Measurements from ENCODE around the gene CYP3A7. TPM values are rescaled to one million over a fixed set of nuclear protein-coding genes. Genes with fewer than 3 reads are reported as not detected.
"Not testable (repeated sequence)": the region's sequence is repeated elsewhere in the genome, so short reads cannot be mapped to it uniquely, and the experiment has no call there.

CYP3A7 gene
- total RNA-seq, 1 experiment from 2014 or later, result not detected

DNA sequence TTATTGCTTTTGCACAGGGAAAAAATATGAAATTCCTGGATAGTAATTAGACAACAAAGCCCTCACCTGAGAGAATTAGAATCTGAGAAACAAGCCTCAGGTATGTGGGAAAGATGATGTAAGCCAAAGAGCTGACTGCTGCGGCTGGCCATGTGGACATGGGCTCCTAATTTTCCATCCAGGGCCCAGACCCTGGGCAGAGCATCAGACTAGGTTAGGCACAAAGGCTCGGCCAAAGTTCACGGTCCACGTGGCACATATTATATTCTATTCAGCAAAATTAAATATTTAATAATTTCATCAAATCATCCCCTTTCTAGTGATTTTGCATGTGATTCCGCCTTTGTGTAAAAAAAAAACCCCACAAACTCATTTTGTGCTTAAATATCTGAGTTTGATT lies 43.9 kb upstream of the CYP3A7 start:
- no peaks in the 10 kb centered on the region for H3K23me2 ChIP-seq (ENCODE audit: insufficient read length, low read depth, low read length, poor library complexity, severe bottlenecking)
- Mint-ChIP-seq H3K27ac (no peak overlapping the region; a peak in 1 of 7 replicates), H3K4me1 (peaks cover 0 to 5% of the 10 kb centered on the region in 2 experiments; a peak in 2 of 4 replicates), H3K4me3 (no peak overlapping the region), H3K27me3 (ENCODE audit: low read depth) (peaks cover 13% of the 10 kb centered on the region), H3K36me3 (ENCODE audit: insufficient read depth in 1 of 3, low read depth in 3 of 3) (no peaks in the 10 kb centered on the region), H3K9me3 (peaks cover 0 to 4% of the 10 kb centered on the region in 2 experiments; a peak in 2 of 5 replicates)
- no peaks in the 10 kb centered on the region for H4K20me1 ChIP-seq (ENCODE audit: control insufficient read depth, insufficient read depth, insufficient read length)
- H2BK120ac ChIP-seq (ENCODE audit: low read depth, low read length, poor library complexity, severe bottlenecking), result no peak overlapping the region
- H3K9ac ChIP-seq (ENCODE audit: extremely low read depth, insufficient read length, low read length), result no peak overlapping the region
- no peak overlapping the region for H3K27ac ChIP-seq (ENCODE audit: insufficient read length, low read depth, low read length)
- no peak overlapping the region for H2BK20ac ChIP-seq (ENCODE audit: low read depth, low read length, poor library complexity, severe bottlenecking)
- no peak overlapping the region for H2BK15ac ChIP-seq (ENCODE audit: low read depth, low read length)
- H3K27me3 ChIP-seq (ENCODE audit: insufficient read depth, low read length), result no peaks in the 10 kb centered on the region
- no peak overlapping the region for H4K5ac ChIP-seq (ENCODE audit: insufficient read length, low read depth, low read length)
- H4K91ac ChIP-seq (ENCODE audit: insufficient read length, low read depth, low read length), result no peak overlapping the region
- H2BK12ac ChIP-seq (ENCODE audit: insufficient read length, low read depth, low read length), result no peak overlapping the region
- H3K4me2 ChIP-seq (ENCODE audit: insufficient read depth, insufficient read length, low read length), result no peak overlapping the region
- no peak overlapping the region for H2AFZ ChIP-seq (ENCODE audit: low read length)
- H3T11ph ChIP-seq (ENCODE audit: low read length), result no peak overlapping the region
- no peak overlapping the region for H3K14ac ChIP-seq (ENCODE audit: insufficient read depth, low read length)
- no peak for TF ChIP-seq CTCF (conservative IDR thresholded peaks at IDR 0.05)
- H3K23ac ChIP-seq (ENCODE audit: insufficient read length, low read depth, low read length), result no peak overlapping the region
- no peak overlapping the region for H4K8ac ChIP-seq (replicated peaks; ENCODE audit: insufficient read length, low read depth, low read length)
- no CpG with 5 or more reads among the region's 5 CpGs for WGBS (ENCODE audit: extremely low coverage, insufficient read length, low lambda C conversion rate)
- H3K79me2 ChIP-seq (ENCODE audit: insufficient read depth, low read length), result no peaks in the 10 kb centered on the region
- no peak overlapping the region for H3K18ac ChIP-seq (ENCODE audit: insufficient read length, low read depth, low read length)
- no peak for DNase-seq
- H3K56ac ChIP-seq (ENCODE audit: insufficient read length, low read depth, low read length), result no peak overlapping the region
- no peak overlapping the region for H2AK5ac ChIP-seq (ENCODE audit: insufficient read length, low read length)
- no peaks in the 10 kb centered on the region for H3K9me3 ChIP-seq (ENCODE audit: control insufficient read depth, low read depth, low read length)
- no peak overlapping the region for H3K4ac ChIP-seq (ENCODE audit: low read depth, low read length)
- H2BK5ac ChIP-seq (ENCODE audit: insufficient read length, low read length), result no peak overlapping the region
- H3K4me1 ChIP-seq (ENCODE audit: insufficient read depth, low read length), result no peaks in the 10 kb centered on the region; the same call in 1 of the 2 replicates
- H3K79me1 ChIP-seq (ENCODE audit: insufficient read depth, low read depth, low read length, poor library complexity, severe bottlenecking), result no peaks in the 10 kb centered on the region

GRCh38 chr7:99773395-99773794 lies 38.4 kb upstream of the CYP3A7 start:
- no CpG with 5 or more reads among the region's 1 CpG for WGBS (ENCODE audit: extremely low coverage, insufficient read length, low lambda C conversion rate)
- not testable (repeated sequence) for H2AK5ac ChIP-seq (ENCODE audit: insufficient read length, low read length); H3K4me3 Mint-ChIP-seq; H3K27me3 ChIP-seq (ENCODE audit: insufficient read depth, low read length); H3K4me1 Mint-ChIP-seq; H3K23ac ChIP-seq (ENCODE audit: insufficient read length, low read depth, low read length); H2BK20ac ChIP-seq (ENCODE audit: low read depth, low read length, poor library complexity, severe bottlenecking); H3K27ac ChIP-seq (ENCODE audit: insufficient read length, low read depth, low read length); DNase-seq; H4K8ac ChIP-seq (replicated peaks; ENCODE audit: insufficient read length, low read depth, low read length); H2BK5ac ChIP-seq (ENCODE audit: insufficient read length, low read length); H3K14ac ChIP-seq (ENCODE audit: insufficient read depth, low read length); H4K91ac ChIP-seq (ENCODE audit: insufficient read length, low read depth, low read length); H2AFZ ChIP-seq (ENCODE audit: low read length); H3K18ac ChIP-seq (ENCODE audit: insufficient read length, low read depth, low read length); H3K9ac ChIP-seq (ENCODE audit: extremely low read depth, insufficient read length, low read length); H2BK15ac ChIP-seq (ENCODE audit: low read depth, low read length); H3K36me3 Mint-ChIP-seq (ENCODE audit: insufficient read depth in 1 of 3, low read depth in 3 of 3); H3K79me2 ChIP-seq (ENCODE audit: insufficient read depth, low read length); H4K20me1 ChIP-seq (ENCODE audit: control insufficient read depth, insufficient read depth, insufficient read length); H3K27ac Mint-ChIP-seq; H3K79me1 ChIP-seq (ENCODE audit: insufficient read depth, low read depth, low read length, poor library complexity, severe bottlenecking); H3K9me3 Mint-ChIP-seq; H2BK12ac ChIP-seq (ENCODE audit: insufficient read length, low read depth, low read length); H3K4me2 ChIP-seq (ENCODE audit: insufficient read depth, insufficient read length, low read length); H3K23me2 ChIP-seq (ENCODE audit: insufficient read length, low read depth, low read length, poor library complexity, severe bottlenecking); H3T11ph ChIP-seq (ENCODE audit: low read length); H3K4ac ChIP-seq (ENCODE audit: low read depth, low read length); H3K9me3 ChIP-seq (ENCODE audit: control insufficient read depth, low read depth, low read length); H3K4me1 ChIP-seq (ENCODE audit: insufficient read depth, low read length); H4K5ac ChIP-seq (ENCODE audit: insufficient read length, low read depth, low read length); H2BK120ac ChIP-seq (ENCODE audit: low read depth, low read length, poor library complexity, severe bottlenecking); H3K56ac ChIP-seq (ENCODE audit: insufficient read length, low read depth, low read length)
- H3K27me3 Mint-ChIP-seq (ENCODE audit: low read depth), result peaks cover 26% of the 10 kb centered on the region

Measured in H9 (cell line).